ENCODE results near the gene C14orf180.

C14orf180 gene

GRCh38 chr14:104549536-104550339 lies 29.8 kb upstream of the C14orf180 start:
- DNase-seq (ENCODE audit: extremely low read depth in 1 of 2, low read depth in 1 of 2) = no peak

DNA sequence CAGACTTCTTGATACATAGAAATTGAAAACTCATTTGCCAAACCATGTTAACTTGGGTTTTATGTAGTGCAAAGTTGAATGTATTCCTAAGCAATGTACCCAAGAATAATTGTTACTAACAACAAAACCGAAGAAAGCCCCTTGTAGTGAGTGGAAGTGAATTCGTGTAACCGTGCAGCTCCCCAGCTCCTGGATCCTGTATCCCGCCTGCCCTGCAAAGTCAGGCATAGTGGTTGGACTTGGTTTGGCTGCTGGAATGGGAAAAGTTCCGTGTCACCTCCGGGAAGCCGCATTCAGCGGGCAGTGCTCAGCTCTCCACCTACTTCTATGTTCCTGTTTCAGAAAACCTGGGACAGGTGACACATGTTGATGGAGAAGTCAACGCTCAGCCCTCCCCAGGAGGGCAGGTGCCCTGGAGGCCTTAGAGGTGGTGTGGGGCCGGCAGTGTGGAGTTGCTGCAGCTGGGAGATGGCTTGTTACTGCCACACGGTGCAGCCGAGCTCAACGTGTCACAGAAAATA lies 29.2 kb upstream of the C14orf180 start:
- DNase-seq (ENCODE audit: extremely low read depth in 1 of 2, low read depth in 1 of 2) = no peak

- DNase-seq (ENCODE audit: extremely low read depth in 1 of 2, low read depth in 1 of 2) = no peak
These were observed 28.5 kb upstream of the C14orf180 start for GRCh38 chr14:104550861-104551728.

DNA sequence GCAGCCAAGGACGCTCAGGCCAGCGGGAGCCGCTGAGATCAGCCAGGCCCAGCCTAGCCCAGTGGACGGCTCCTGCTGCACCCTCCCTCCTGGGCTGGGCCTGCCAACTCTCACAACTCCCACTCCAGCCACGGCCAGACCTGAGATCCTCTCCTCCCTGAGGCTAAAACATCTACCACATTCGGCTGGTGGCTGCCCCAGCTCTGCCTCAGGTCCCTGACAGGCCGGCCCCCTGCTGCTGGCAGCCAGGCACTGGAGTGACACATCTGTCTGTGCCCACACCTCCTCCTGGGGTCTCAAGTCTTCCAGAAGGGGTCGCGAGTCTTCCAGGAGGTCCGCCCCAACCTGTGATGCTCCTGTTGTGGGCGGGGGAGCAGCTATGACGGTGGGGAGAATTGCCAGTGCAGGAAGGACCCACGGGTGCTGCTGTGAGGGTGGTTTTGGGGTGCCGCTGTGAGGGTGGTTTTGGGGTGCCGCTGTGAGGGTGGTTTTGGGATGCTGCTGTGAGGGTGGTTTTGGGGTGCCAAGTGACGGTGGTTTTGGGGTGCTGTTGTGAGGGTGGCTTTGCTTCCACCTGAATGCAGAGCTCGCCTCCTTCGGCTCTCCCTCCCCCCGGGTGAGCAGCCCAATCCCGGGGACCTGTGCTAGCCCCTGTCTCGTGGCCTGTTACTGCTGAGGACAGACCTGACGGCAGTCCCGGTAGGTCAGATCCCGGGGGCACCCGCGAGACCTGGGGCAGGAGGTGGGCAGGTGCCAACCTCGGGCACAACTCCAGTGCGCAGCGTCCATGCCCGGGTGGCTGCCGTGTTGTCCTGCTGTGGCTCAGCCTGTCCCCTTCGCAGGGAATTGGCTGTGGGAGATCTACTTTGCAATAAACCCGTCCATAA lies 27.5 kb upstream of the C14orf180 start:
- no peak for DNase-seq (ENCODE audit: extremely low read depth in 1 of 2, low read depth in 1 of 2)

DNA sequence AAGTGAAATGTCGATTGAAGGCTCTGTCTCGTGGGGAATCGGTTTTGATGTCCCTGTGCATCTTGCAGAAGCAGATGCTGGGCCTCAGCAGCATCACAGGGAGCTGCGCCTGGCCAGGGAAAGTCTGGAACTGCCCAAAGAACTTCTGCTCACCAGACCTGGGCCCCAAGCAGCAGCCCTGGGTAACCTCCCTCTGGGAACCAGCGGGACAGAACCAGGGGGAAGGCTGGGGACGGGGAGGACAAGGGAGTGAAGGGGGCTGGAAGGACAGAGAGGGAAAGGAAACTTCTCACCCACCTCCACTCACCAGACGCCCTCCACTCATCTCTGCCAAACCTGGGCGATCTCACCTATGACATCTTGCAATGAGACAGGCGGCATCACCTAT lies 26.8 kb upstream of the C14orf180 start:
- DNase-seq (ENCODE audit: extremely low read depth in 1 of 2, low read depth in 1 of 2) = no peak

- no peak for DNase-seq (ENCODE audit: extremely low read depth in 1 of 2, low read depth in 1 of 2)
These were observed 26.1 kb upstream of the C14orf180 start for GRCh38 chr14:104553166-104554087.

DNA sequence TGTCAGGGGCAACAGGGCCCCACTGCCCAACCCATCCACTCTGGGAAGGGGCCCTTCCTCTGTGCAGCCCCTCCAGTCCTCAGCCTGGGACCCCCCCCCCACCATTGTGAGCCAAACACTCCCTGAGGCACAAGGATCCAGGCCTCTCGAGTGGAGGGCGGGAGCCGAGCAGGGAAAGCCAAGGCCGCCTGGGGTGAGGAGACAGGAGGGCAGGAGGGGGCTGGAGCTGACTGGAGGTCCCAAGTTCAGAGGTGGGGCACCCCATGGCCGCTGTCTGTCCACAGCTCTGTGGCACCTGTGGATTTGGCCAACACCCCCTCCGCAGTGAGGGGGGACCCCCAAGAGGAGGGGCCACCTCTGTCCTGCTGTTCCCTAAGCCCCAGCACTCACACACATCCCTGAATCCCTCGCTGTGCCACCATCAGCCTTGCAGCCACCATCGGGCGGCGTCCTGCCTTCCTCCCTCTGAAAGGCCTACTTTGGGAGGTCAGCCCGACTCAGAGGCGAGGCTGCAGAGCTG lies 25.4 kb upstream of the C14orf180 start:
- DNase-seq (ENCODE audit: extremely low read depth in 1 of 2, low read depth in 1 of 2) = no peak

- DNase-seq (ENCODE audit: extremely low read depth in 1 of 2, low read depth in 1 of 2) = no peak
These were observed 24.7 kb upstream of the C14orf180 start for GRCh38 chr14:104554608-104555429.

GRCh38 chr14:104555430-104556255 lies 23.9 kb upstream of the C14orf180 start:
- no peak for DNase-seq (ENCODE audit: extremely low read depth in 1 of 2, low read depth in 1 of 2)

DNA sequence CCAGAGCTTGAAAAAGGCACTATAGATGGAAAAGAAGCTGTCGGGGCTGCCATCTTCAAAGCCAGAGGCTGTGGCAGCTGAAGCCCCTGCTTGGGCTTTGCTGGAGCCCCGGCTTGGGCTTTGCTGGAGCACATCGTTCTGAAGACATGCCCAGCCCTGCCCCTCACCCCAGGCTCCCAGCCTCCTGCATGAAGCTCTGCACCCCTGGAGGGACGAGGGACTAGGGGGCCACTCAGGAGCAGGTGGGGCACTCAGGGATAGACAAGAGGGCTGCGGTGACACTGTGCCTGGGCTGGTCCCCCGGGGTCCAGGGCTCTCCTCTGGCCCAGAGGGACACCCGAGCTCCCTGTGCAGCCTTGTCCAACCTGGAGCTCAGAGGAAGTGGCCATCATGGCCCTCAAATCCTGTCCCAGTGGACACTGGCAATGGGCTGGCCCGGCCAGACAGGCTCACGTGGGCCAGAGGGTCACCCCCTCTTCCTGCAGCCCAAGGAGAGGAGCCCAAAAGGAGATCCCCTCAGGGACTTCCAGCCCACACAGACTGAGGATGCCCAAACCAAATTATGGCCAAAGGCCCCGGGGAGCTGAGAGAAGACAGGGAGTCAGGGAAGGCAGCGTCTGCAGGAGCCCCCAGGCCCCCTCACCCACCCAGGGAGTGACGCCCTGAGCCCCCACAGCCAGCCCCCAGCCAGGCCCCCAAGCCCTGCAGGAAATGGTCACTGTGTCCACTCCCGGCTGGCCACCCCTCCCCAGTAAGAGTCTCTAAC lies 23.1 kb upstream of the C14orf180 start:
- no peak for DNase-seq (ENCODE audit: extremely low read depth in 1 of 2, low read depth in 1 of 2)

DNA sequence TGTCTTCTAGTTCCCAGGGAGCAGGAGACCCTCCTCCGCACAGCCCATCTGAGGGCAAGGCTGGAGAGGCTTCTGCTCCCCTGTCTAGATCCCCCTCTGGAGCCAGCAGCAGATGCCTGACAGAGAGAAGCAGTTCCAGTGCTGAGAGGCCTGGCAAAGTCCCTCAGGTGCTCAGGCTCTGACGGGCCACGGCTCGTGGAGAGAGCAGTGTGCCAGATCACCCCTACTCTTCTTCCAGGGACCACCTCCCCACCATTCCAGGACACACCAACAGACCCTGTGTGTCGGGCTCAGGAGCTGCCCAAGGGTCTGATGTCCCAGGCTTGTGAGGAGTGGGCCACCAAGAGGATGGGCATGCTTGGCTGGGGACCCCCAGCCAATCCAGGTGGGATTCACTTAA lies 22.5 kb upstream of the C14orf180 start:
- no peak for DNase-seq (ENCODE audit: extremely low read depth in 1 of 2, low read depth in 1 of 2)

DNA sequence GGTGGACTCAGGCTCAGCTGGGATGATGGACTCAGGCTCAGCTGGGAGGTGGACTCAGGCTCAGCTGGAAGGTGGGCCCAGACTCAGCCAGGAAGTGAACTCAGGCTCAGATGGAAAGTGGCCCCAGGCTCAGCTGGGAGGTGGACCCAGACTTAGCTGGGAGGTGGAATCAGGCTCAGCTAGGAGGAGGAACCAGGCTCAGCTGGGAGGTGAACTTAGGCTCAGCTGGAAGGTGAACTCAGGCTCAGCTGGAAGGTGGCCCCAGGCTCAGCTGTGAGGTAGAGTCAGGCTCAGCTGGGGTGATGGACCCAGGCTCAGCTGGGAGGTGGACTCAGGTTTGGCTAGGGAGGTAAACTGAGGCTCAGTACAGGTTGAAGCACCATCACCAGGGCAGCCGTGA lies 21.8 kb upstream of the C14orf180 start:
- DNase-seq (ENCODE audit: extremely low read depth in 1 of 2, low read depth in 1 of 2) = no peak

- no peak for DNase-seq (ENCODE audit: extremely low read depth in 1 of 2, low read depth in 1 of 2)
These were observed 21.1 kb upstream of the C14orf180 start for GRCh38 chr14:104558231-104559027.

DNA sequence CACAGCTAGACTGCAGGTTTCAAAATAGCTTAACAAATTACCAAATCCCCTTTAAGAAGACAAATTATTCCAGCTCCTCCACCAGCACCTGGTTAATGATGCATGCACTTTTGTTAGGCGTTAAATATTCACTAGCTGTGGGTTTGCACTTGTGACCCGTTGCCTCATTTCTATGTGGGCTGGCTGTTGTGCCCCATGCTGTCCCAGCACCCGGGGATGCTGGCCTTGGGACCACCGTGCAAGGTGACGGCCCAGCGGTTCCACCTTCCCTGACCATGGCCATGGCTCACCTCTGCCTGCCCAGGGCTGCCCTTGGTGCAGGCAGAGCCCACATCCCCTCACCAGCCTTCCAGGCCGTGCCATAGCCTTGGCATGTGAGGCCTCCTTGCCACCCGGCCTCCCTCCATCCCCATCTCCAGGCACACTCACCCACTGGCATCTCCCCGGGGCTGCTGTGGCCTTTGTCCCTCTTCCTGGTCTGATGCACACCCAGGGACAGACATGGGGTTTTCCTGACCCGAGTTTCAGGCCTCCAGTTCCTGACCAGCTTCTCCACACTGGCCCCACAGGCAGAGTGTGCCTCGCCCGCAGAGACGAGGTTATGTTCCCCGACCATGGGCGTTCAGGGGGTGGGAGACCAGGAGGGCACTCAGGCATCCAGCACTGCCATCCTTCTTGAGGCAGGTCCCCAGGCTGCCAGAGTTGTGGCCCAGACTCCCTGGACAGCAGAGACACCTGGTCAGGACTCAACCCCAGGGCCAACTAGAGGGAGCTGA lies 20.3 kb upstream of the C14orf180 start:
- DNase-seq (ENCODE audit: extremely low read depth in 1 of 2, low read depth in 1 of 2) = no peak

GRCh38 chr14:104559804-104560585 lies 19.6 kb upstream of the C14orf180 start:
- no peak for DNase-seq (ENCODE audit: extremely low read depth in 1 of 2, low read depth in 1 of 2)

Measured in activated CD8-positive, alpha-beta memory T cell treated with anti-CD3 and anti-CD28 coated beads for 1 hour (primary cell).